Activated CD4-positive, alpha-beta T cell treated with anti-CD3 and anti-CD28 coated beads for 1 hour (primary cell): ENCODE data around the gene UBTD1.
"Not testable (repeated sequence)": the region's sequence is repeated elsewhere in the genome, so short reads cannot be mapped to it uniquely, and the experiment has no call there.

Experiments used
- DNase-seq: peaks from one replicate; pipeline ENCODE4 v3.0.0-alpha.2; 2020

UBTD1 gene

GRCh38 chr10:97517096-97517750 lies 18.5 kb downstream of the UBTD1 start:
- no peak for DNase-seq

- DNase-seq: no peak
Measured at GRCh38 chr10:97517778-97518300, 19.1 kb downstream of the UBTD1 start.

- DNase-seq: no peak
Measured at GRCh38 chr10:97518301-97519043, 19.7 kb downstream of the UBTD1 start.

- no peak for DNase-seq
Measured at GRCh38 chr10:97519342-97519741, 20.6 kb downstream of the UBTD1 start.

GRCh38 chr10:97520520-97520919 lies 21.8 kb downstream of the UBTD1 start:
- DNase-seq: no peak

- DNase-seq: no peak
Measured at GRCh38 chr10:97520978-97521761, 22.4 kb downstream of the UBTD1 start.

GRCh38 chr10:97522071-97522470 lies 23.3 kb downstream of the UBTD1 start:
- no peak for DNase-seq

GRCh38 chr10:97522937-97523336 lies 24.2 kb downstream of the UBTD1 start:
- DNase-seq: no peak

- no peak for DNase-seq
Measured at GRCh38 chr10:97525086-97525485, 26.4 kb downstream of the UBTD1 start.

GRCh38 chr10:97525683-97526110 lies 27.0 kb downstream of the UBTD1 start:
- no peak for DNase-seq

- DNase-seq: not testable (repeated sequence)
Measured at GRCh38 chr10:97528876-97529275, 30.2 kb downstream of the UBTD1 start.

- no peak for DNase-seq
Measured at GRCh38 chr10:97529685-97530465, 31.2 kb downstream of the UBTD1 start.

- DNase-seq: no peak
Measured at GRCh38 chr10:97531401-97531986, 32.8 kb downstream of the UBTD1 start.

GRCh38 chr10:97532935-97533671 lies 34.4 kb downstream of the UBTD1 start:
- DNase-seq: no peak

- DNase-seq: no peak
Measured at GRCh38 chr10:97533888-97534287, 35.2 kb downstream of the UBTD1 start.

- no peak for DNase-seq
Measured at GRCh38 chr10:97534746-97535367, 36.1 kb downstream of the UBTD1 start.

- no peak for DNase-seq
Measured at GRCh38 chr10:97537186-97537869, 38.6 kb downstream of the UBTD1 start.

GRCh38 chr10:97538411-97538810 lies 39.7 kb downstream of the UBTD1 start:
- DNase-seq: no peak

GRCh38 chr10:97538839-97539238 lies 40.1 kb downstream of the UBTD1 start:
- DNase-seq: no peak

GRCh38 chr10:97539523-97540200 lies 40.9 kb downstream of the UBTD1 start:
- DNase-seq: no peak
